Renal cortex interstitium (tissue), 11 donors: ENCODE data around the gene CCSAP. TPM values are rescaled to one million over a fixed set of nuclear protein-coding genes. Genes with fewer than 3 reads are reported as not detected.

Source experiments
- DNase-seq, 11 donors: peaks; one replicate each; pipeline ENCODE4 v3.0.0-alpha.2; 2013; ENCODE audit warnings: low read depth in 9 of 11, low spot score in 4 of 11; ENCODE audit errors: extremely low read depth in 1 of 11
- polyA plus RNA-seq, 3 donors: library from polyadenylated mRNA; unstranded; fragments of 120-200 nt; gene quantifications; one replicate each; pipeline ENCODE4 v1.2.1, GENCODE V29; 2013; ENCODE audit not compliant: insufficient read length in 3 of 3

Gene CCSAP
- polyA plus RNA-seq, 3 donors = 8.9 to 10.2 (median 9.2) TPM

GRCh38 chr1:229372251-229372650 lies 29.4 kb upstream of the CCSAP start:
- DNase-seq = no peak

GRCh38 chr1:229371624-229372023 lies 28.8 kb upstream of the CCSAP start:
- DNase-seq = no peak

GRCh38 chr1:229370601-229371021 lies 27.8 kb upstream of the CCSAP start:
- DNase-seq = peak in 1 of 11 donors; percentile 33

- no peak for DNase-seq
These were observed 25.5 kb upstream of the CCSAP start for GRCh38 chr1:229368347-229368746.

GRCh38 chr1:229365569-229365968 lies 22.7 kb upstream of the CCSAP start:
- DNase-seq = no peak

- no peak for DNase-seq
These were observed 21.6 kb upstream of the CCSAP start for GRCh38 chr1:229364207-229365065.

GRCh38 chr1:229363723-229364122 lies 20.9 kb upstream of the CCSAP start:
- DNase-seq = no peak

GRCh38 chr1:229360420-229360819 lies 17.6 kb upstream of the CCSAP start:
- DNase-seq = no peak

GRCh38 chr1:229355661-229356060 lies 12.8 kb upstream of the CCSAP start:
- no peak for DNase-seq

- no peak for DNase-seq
These were observed 11.4 kb upstream of the CCSAP start for GRCh38 chr1:229354226-229354625.

GRCh38 chr1:229352975-229353374 lies 10.1 kb upstream of the CCSAP start:
- DNase-seq = no peak

- DNase-seq = no peak
These were observed 6.9 kb upstream of the CCSAP start for GRCh38 chr1:229349463-229350385.

- DNase-seq = no peak
These were observed 4.7 kb upstream of the CCSAP start for GRCh38 chr1:229347528-229347927.

- DNase-seq = no peak
These were observed 2.3 kb upstream of the CCSAP start for GRCh38 chr1:229344937-229345684.

- DNase-seq = no peak
These were observed 1.3 kb upstream of the CCSAP start for GRCh38 chr1:229344139-229344538.

GRCh38 chr1:229341774-229342655 lies 832 bp downstream of the CCSAP start:
- DNase-seq = peak in 7 of 11 donors; percentile 22 to 78 (median 63)

GRCh38 chr1:229340496-229340895 lies 2.4 kb downstream of the CCSAP start:
- no peak for DNase-seq

- no peak for DNase-seq
These were observed 3.3 kb downstream of the CCSAP start for GRCh38 chr1:229339520-229339919.
